BE2C (cell line): ENCODE measurements around the gene EIF4H.
A peak's percentile ranks its signal among the peaks of the same experiment; 100 is the strongest.
"Not testable (repeated sequence)": the region's sequence is repeated elsewhere in the genome, so short reads cannot be mapped to it uniquely, and the experiment has no call there.

Source experiments
- DNase-seq: peaks from one replicate; pipeline ENCODE4 v3.0.0-alpha.2; 2020
- H3K27me3 ChIP-seq: fragments of 250-450 bp; sonication (Bioruptor Pico); 2 replicates; pipeline ENCODE4 v1.5.1; 2020; ENCODE audit warnings: mild to moderate bottlenecking
- H3K36me3 ChIP-seq: fragments of 250-450 bp; sonication (Bioruptor Pico); 2 replicates; pipeline ENCODE4 v1.5.1; 2020; ENCODE audit warnings: mild to moderate bottlenecking
- H3K4me1 ChIP-seq: fragments of 250-450 bp; sonication (Bioruptor Pico); 2 replicates; pipeline ENCODE4 v1.5.1; 2020
- H3K4me3 ChIP-seq: 2 replicates; pipeline ENCODE4 v1.5.1; 2011; ENCODE audit warnings: low read depth, low read length
- H3K9me3 ChIP-seq: fragments of 250-450 bp; sonication (Bioruptor Pico); 2 replicates; pipeline ENCODE4 v1.5.1; 2020
- TF ChIP-seq, protein P1 (sequence below): IDR thresholded peaks from 2 replicates; pipeline ENCODE4 v1.5.1; 2012; ENCODE audit warnings: mild to moderate bottlenecking, low read depth, low read length

EIF4H gene

DNA sequence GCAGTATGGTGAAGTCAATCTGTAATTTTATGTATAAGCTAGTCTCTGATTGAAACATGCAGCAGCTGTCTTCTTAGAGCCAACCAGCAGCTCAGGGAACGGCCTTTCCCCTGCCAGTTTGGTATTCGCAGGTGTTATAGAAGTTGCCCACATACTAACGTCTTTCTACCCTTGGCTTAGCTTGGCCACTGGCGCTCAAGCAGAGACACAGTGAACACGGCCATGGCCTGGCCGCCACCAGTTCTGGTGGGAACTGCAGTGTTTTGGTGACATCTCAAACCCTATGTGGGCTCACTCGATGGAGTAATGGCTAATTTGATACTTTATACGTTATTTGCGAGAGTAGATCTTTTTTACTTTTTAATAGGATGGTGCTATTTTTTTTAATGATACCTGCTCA, 17.1 kb downstream of the EIF4H start:
- H3K36me3 ChIP-seq, result peaks cover 78% of the 10 kb centered on the region
- DNase-seq, result no peak
- H3K4me1 ChIP-seq, result no peaks in the 10 kb centered on the region; the same call in 1 of the 2 replicates
- no peaks in the 10 kb centered on the region for H3K27me3 ChIP-seq
- TF ChIP-seq, protein P1, sequence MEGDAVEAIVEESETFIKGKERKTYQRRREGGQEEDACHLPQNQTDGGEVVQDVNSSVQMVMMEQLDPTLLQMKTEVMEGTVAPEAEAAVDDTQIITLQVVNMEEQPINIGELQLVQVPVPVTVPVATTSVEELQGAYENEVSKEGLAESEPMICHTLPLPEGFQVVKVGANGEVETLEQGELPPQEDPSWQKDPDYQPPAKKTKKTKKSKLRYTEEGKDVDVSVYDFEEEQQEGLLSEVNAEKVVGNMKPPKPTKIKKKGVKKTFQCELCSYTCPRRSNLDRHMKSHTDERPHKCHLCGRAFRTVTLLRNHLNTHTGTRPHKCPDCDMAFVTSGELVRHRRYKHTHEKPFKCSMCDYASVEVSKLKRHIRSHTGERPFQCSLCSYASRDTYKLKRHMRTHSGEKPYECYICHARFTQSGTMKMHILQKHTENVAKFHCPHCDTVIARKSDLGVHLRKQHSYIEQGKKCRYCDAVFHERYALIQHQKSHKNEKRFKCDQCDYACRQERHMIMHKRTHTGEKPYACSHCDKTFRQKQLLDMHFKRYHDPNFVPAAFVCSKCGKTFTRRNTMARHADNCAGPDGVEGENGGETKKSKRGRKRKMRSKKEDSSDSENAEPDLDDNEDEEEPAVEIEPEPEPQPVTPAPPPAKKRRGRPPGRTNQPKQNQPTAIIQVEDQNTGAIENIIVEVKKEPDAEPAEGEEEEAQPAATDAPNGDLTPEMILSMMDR, result no peak
- no peaks in the 10 kb centered on the region for H3K9me3 ChIP-seq
- no peak overlapping the region for H3K4me3 ChIP-seq

DNA sequence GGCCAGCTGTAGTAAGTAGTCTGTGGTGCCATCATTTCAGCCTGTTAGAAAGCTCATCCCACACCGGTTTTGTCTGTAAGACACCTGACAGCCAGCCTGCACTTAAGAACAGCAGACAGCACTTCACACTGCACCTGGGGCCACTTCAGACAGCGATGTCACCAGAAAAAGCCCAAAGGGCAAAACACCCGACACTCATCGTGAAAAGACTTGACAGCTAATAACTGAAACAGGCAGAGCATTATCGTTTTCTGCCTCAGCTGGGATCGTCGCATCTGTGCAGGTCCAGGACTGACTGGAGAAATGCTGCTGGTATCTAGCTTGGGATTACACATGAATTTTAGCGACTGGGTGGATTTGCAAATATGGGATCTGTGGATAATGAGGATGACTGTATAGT, 18.9 kb downstream of the EIF4H start:
- H3K4me1 ChIP-seq, result no peaks in the 10 kb centered on the region
- no peaks in the 10 kb centered on the region for H3K27me3 ChIP-seq
- H3K4me3 ChIP-seq, result no peak overlapping the region
- H3K9me3 ChIP-seq, result no peaks in the 10 kb centered on the region
- DNase-seq, result no peak
- TF ChIP-seq, protein P1, result no peak
- H3K36me3 ChIP-seq, result peaks cover 79% of the 10 kb centered on the region

DNA sequence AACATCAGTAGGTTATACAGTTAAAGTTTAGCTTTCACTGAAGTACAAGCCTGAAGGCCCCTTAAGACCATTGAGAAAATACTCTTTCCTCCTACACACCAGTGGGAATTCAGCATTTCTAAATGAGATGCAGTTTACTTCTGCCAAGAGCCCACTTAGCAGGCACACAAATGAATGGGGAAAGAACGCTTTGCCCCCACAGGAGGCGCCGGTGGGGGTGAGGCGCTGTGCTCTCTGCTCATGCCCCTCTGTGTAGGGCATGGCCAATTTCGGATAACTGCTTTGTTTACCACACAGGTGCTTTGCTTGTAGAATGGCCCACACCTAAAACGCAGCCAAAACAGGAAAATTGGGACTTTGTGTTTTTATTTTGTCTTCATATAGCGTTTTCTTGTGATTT, 19.8 kb downstream of the EIF4H start:
- no peaks in the 10 kb centered on the region for H3K4me1 ChIP-seq
- peaks cover 71% of the 10 kb centered on the region for H3K36me3 ChIP-seq
- DNase-seq, result no peak
- H3K4me3 ChIP-seq, result no peak overlapping the region
- TF ChIP-seq, protein P1, result peak; percentile 13; the same call in 1 of the 2 replicates
- no peaks in the 10 kb centered on the region for H3K9me3 ChIP-seq
- H3K27me3 ChIP-seq, result no peaks in the 10 kb centered on the region

DNA sequence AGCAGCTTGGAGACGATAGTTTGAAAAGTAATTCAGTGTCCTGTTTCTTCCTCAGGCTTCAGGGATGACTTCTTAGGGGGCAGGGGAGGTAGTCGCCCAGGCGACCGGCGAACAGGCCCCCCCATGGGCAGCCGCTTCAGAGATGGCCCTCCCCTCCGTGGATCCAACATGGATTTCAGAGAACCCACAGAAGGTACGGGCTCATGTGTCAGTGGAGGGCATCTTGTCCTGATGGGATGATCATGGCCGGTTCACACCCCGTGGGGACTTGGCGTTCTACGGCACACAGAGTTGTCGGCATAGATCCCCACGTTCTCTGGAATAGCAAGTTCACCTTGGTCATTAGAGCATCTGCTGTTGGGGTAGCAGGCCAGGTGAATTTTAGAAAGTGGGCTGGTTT, 20.5 kb downstream of the EIF4H start:
- no peaks in the 10 kb centered on the region for H3K4me1 ChIP-seq
- H3K36me3 ChIP-seq, result peaks cover 63% of the 10 kb centered on the region
- TF ChIP-seq, protein P1, result no peak
- H3K27me3 ChIP-seq, result no peaks in the 10 kb centered on the region
- H3K9me3 ChIP-seq, result no peaks in the 10 kb centered on the region
- no peak for DNase-seq
- no peak overlapping the region for H3K4me3 ChIP-seq

DNA sequence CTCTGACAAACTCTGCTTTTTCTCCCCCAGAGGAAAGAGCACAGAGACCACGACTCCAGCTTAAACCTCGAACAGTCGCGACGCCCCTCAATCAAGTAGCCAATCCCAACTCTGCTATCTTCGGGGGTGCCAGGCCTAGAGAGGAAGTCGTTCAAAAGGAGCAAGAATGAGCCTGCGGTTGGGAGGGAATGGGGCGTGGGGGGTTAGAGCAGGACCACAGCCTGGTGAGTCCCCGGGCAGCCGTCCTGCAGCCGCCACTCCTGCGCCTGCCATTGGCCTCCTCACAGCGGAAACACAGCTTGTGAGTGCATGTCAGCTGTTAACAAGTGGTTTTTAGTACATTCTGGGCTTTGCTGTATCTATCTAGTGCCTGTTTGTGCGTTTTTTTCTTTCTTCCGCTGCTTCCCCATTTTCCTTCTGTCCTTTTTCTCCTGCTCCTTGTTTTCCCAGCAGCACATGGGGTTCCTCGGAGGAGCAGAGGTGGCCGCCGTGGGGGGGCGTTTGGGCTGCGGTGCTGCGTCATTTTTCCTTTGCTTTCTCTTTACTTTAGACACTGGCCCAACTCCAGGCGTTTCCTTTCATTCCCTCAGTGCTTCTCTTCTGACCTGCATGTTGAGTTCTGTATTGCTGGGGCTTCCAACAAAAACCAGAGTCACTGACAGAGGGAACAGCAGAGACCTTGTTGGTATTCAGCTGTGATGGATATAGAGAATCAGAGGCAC, 21.1 kb downstream of the EIF4H start:
- H3K9me3 ChIP-seq, DNase-seq, H3K4me3 ChIP-seq, H3K4me1 ChIP-seq, H3K27me3 ChIP-seq: not testable (repeated sequence)
- H3K36me3 ChIP-seq, result peaks cover 57% of the 10 kb centered on the region

DNA sequence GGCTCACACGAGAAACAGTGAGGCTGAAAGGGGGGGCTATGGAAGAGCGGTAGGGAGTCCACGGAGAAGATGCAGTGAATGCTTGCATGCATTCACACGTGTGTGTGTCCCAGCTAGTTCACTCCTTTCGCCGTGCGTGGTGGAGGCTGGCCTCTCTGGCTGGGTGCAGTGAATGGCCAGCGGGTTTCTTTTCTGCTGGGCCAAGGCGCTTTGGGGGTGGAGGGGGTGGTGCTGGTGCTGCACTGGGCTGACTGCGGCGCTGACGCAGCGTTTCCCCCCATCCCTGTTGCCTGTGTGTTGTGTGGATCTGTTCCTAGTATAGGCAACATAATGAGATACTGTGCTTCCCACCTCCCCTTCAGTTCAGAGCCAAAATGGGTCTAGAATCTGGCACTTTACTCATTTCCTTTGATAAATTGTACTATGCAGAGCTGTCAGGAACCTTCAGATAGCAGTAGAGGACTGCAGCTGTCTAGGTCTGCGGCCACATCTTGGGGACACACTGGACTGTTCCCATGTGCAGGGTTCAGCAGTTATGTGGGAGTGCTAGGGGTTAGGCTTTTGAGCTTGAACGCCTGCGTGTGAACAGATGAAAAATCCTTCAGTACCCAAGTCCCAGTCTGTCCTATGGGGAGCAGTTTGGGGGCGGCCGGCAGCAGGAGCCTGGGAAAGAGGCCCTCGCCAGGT, 22.0 kb downstream of the EIF4H start:
- H3K36me3 ChIP-seq, result peaks cover 49% of the 10 kb centered on the region
- H3K27me3 ChIP-seq, H3K9me3 ChIP-seq, DNase-seq, H3K4me3 ChIP-seq, H3K4me1 ChIP-seq: not testable (repeated sequence)

DNA sequence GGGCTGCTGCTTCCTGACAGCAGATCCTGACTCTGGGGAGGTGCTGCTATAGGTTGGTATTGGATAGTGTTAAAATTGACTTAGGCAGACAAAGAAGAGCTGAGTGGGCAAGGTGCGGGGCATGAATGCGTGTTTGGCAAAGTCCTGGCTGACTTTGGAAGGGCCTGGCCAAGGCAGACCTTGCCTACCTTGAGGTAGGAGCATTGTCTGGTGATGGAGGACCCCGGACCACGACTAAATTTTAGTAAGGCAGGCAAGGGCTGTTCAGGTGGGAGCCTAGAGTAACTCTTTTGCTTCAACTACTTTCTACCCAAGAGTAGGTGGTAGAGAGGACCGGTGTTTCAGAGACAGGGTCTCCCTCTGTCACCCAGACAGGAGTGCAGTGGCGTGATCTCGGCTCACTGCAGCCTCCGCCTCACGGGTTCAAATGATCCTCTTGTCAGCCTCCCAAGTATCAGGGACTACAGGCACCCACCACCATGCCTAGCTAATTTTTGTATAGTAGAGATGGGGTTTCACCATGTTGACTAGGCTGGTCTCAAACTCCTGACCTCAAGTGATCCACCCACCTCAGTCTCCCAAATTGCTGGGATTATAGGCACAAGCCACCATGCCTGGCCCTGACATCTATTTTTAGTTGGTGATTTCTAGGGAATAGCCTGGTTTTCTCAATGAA, 23.4 kb downstream of the EIF4H start:
- peaks cover 38% of the 10 kb centered on the region for H3K36me3 ChIP-seq
- H3K9me3 ChIP-seq, result no peaks in the 10 kb centered on the region
- no peaks in the 10 kb centered on the region for H3K27me3 ChIP-seq
- TF ChIP-seq, protein P1, result no peak
- DNase-seq, result no peak
- H3K4me3 ChIP-seq, result no peak overlapping the region
- no peaks in the 10 kb centered on the region for H3K4me1 ChIP-seq
